Measurements from ENCODE around the gene TMEM80.
"Not testable (repeated sequence)": the region's sequence is repeated elsewhere in the genome, so short reads cannot be mapped to it uniquely, and the experiment has no call there.

The TMEM80 gene

GRCh38 chr11:695538-696248, at the start of gene TMEM80:
Gene TMEM80, plus strand, starts transcription at chr11:695816. Its CDS starts 12 bp downstream, at chr11:695828.
- peak; percentile 86 for DNase-seq (ENCODE audit: low spot score)

GRCh38 chr11:646214-646613, 49.4 kb upstream of the TMEM80 start:
- DNase-seq (ENCODE audit: low spot score): no peak

- not testable (repeated sequence) for DNase-seq (ENCODE audit: low spot score)
These were observed 47.9 kb upstream of the TMEM80 start for GRCh38 chr11:647672-648158.

GRCh38 chr11:650482-650881, 45.1 kb upstream of the TMEM80 start:
- no peak for DNase-seq (ENCODE audit: low spot score)

GRCh38 chr11:653136-653535, 42.5 kb upstream of the TMEM80 start:
- DNase-seq (ENCODE audit: low spot score): not testable (repeated sequence)

- no peak for DNase-seq (ENCODE audit: low spot score)
These were observed 41.8 kb upstream of the TMEM80 start for GRCh38 chr11:653837-654236.

- not testable (repeated sequence) for DNase-seq (ENCODE audit: low spot score)
These were observed 41.2 kb upstream of the TMEM80 start for GRCh38 chr11:654444-654843.

GRCh38 chr11:655036-655726, 40.4 kb upstream of the TMEM80 start:
- DNase-seq (ENCODE audit: low spot score): no peak

- DNase-seq (ENCODE audit: low spot score): no peak
These were observed 39.2 kb upstream of the TMEM80 start for GRCh38 chr11:656426-656825.

- no peak for DNase-seq (ENCODE audit: low spot score)
These were observed 38.8 kb upstream of the TMEM80 start for GRCh38 chr11:656866-657265.

GRCh38 chr11:657691-658126, 37.9 kb upstream of the TMEM80 start:
- DNase-seq (ENCODE audit: low spot score): no peak

GRCh38 chr11:659532-660085, 36.0 kb upstream of the TMEM80 start:
- DNase-seq (ENCODE audit: low spot score): no peak

- no peak for DNase-seq (ENCODE audit: low spot score)
These were observed 35.3 kb upstream of the TMEM80 start for GRCh38 chr11:660281-660680.

- DNase-seq (ENCODE audit: low spot score): no peak
These were observed 34.8 kb upstream of the TMEM80 start for GRCh38 chr11:660681-661444.

- peak; percentile 87 for DNase-seq (ENCODE audit: low spot score)
These were observed 32.8 kb upstream of the TMEM80 start for GRCh38 chr11:662689-663274.

GRCh38 chr11:665062-665703, 30.4 kb upstream of the TMEM80 start:
- DNase-seq (ENCODE audit: low spot score): no peak

GRCh38 chr11:665704-666281, 29.8 kb upstream of the TMEM80 start:
- no peak for DNase-seq (ENCODE audit: low spot score)

GRCh38 chr11:673866-674265, 21.8 kb upstream of the TMEM80 start:
- DNase-seq (ENCODE audit: low spot score): no peak

- DNase-seq (ENCODE audit: low spot score): no peak
These were observed 21.2 kb upstream of the TMEM80 start for GRCh38 chr11:674406-674805.

- no peak for DNase-seq (ENCODE audit: low spot score)
These were observed 17.3 kb upstream of the TMEM80 start for GRCh38 chr11:678297-678696.

All from hepatic stellate cell (primary cell).